Measurements from ENCODE around the gene KCNN3. TPM values are rescaled to one million over a fixed set of nuclear protein-coding genes. Genes with fewer than 3 reads are reported as not detected.

KCNN3 gene
- total RNA-seq, 6 donors from 2014 or later, result 2.7 to 6.6 (median 3.7) TPM

DNA sequence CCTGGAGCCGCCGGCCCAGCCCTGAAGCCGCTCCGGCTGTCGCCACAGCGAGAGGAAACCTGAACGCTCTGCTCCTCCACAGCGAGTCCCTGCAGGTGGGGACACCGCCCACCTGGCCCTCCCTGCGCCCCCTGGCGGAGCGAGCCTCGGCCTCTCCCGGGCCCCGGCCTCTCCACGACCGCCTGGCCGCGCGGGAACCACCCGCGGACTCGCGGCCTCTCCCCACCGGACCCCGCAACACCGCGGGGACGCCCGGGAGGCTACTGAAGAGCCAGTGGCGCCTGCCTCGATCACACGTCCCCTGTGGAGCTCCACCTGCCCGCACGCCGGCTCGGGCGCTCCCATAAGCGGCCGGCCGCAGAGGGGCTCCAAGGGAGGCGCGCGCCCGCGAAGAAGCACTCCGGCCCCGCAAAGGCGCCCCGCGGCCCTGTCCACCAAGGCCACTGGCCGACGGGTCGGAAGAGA, 109.6 kb downstream of the KCNN3 start:
- Histone ChIP-seq H3K4me1 (peaks cover 8 to 18% (median 12%) of the 10 kb centered on the region in 4 donors), H3K4me3 (peak overlapping the region in 3 of 4 donors; percentile 26 to 45 (median 45)), H3K9me3 (no peaks in the 10 kb centered on the region), H3K36me3 (no peaks in the 10 kb centered on the region), H3K27me3 (peaks cover 0 to 6% (median 2%) of the 10 kb centered on the region in 4 donors), H3K27ac (no peak overlapping the region)
- TF ChIP-seq EP300 (IDR thresholded peaks at IDR 0.05) (no peak), POLR2AphosphoS5 (IDR thresholded peaks at IDR 0.05) (no peak)
- TF ChIP-seq, protein P1, sequence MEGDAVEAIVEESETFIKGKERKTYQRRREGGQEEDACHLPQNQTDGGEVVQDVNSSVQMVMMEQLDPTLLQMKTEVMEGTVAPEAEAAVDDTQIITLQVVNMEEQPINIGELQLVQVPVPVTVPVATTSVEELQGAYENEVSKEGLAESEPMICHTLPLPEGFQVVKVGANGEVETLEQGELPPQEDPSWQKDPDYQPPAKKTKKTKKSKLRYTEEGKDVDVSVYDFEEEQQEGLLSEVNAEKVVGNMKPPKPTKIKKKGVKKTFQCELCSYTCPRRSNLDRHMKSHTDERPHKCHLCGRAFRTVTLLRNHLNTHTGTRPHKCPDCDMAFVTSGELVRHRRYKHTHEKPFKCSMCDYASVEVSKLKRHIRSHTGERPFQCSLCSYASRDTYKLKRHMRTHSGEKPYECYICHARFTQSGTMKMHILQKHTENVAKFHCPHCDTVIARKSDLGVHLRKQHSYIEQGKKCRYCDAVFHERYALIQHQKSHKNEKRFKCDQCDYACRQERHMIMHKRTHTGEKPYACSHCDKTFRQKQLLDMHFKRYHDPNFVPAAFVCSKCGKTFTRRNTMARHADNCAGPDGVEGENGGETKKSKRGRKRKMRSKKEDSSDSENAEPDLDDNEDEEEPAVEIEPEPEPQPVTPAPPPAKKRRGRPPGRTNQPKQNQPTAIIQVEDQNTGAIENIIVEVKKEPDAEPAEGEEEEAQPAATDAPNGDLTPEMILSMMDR (IDR thresholded peaks at IDR 0.05), result peak; percentile 67 to 90 (median 87)
- DNase-seq, result peak; percentile 75 to 96
- WGBS, 2 donors, result 1 to 4% methylated on average over 15 to 25 of the region's 54 CpGs
- ATAC-seq (ENCODE audit: low FRiP score in 2 of 2), result peak; percentile 90

DNA sequence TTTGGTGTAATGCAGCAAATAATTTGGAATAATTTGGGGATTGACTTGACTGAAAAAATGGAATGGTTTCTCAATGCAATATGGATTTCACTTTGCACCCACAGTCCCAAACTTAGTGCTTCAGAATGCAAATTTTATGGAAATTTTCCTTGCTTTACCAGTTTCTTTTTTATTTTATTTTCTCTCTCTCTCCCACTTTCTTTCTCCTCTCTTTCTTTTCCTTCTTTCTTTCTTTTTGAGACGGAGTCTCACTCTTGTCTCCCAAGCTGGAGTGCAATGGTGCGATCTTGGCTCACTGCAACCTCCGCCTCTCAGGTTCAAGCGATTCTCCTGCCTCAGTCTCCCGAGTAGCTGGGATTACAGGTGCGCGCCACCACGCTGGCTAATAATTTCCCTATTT, 110.3 kb downstream of the KCNN3 start:
- Histone ChIP-seq H3K36me3 (no peaks in the 10 kb centered on the region), H3K4me3 (no peak overlapping the region), H3K27me3 (peaks cover 0 to 6% (median 2%) of the 10 kb centered on the region in 4 donors), H3K9me3 (no peaks in the 10 kb centered on the region), H3K27ac (no peak overlapping the region), H3K4me1 (peaks cover 8 to 18% (median 12%) of the 10 kb centered on the region in 4 donors)
- DNase-seq (no peak), ATAC-seq (ENCODE audit: low FRiP score in 2 of 2) (no peak)
- whole genome bisulfite sequencing, 2 donors, result 93 to 96% methylated on average over 8 of the region's 8 CpGs
- TF ChIP-seq, protein P1 (IDR thresholded peaks at IDR 0.05), result no peak
- TF ChIP-seq POLR2A (IDR thresholded peaks at IDR 0.05) (no peak), POLR2AphosphoS5 (IDR thresholded peaks at IDR 0.05) (no peak)

DNA sequence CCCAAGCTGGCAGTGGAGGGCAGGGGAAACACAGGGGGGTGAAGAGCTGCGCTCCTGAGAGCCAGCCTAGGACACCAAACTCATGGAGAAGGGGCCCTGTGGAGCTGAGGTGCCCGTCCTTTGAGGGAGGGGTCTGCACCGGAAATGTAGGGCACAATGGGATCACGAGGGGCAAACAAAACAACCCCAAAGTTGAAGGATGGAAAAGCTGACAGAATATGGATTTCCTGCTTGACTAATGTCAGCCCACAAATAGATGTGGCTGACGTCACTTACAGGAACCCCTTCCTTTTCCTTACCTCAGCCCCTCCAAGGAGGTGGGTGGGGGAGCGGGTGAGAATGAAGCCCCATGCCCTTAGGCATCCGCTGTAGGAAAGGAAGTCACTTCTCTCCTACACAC, 110.9 kb downstream of the KCNN3 start:
- ATAC-seq (ENCODE audit: low FRiP score in 2 of 2), result no peak
- Histone ChIP-seq H3K27me3 (peaks cover 0 to 6% (median 2%) of the 10 kb centered on the region in 4 donors), H3K36me3 (no peaks in the 10 kb centered on the region), H3K4me1 (peaks cover 8 to 18% (median 12%) of the 10 kb centered on the region in 4 donors), H3K9me3 (no peaks in the 10 kb centered on the region), H3K4me3 (no peak overlapping the region), H3K27ac (no peak overlapping the region)
- TF ChIP-seq EP300 (IDR thresholded peaks at IDR 0.05), result no peak
- TF ChIP-seq POLR2A (IDR thresholded peaks at IDR 0.05), result no peak
- no peak for TF ChIP-seq POLR2AphosphoS5 (IDR thresholded peaks at IDR 0.05)
- TF ChIP-seq, protein P1 (IDR thresholded peaks at IDR 0.05), result no peak
- 52 to 61% methylated on average over 7 of the region's 7 CpGs for WGBS, 2 donors
- DNase-seq, result no peak

DNA sequence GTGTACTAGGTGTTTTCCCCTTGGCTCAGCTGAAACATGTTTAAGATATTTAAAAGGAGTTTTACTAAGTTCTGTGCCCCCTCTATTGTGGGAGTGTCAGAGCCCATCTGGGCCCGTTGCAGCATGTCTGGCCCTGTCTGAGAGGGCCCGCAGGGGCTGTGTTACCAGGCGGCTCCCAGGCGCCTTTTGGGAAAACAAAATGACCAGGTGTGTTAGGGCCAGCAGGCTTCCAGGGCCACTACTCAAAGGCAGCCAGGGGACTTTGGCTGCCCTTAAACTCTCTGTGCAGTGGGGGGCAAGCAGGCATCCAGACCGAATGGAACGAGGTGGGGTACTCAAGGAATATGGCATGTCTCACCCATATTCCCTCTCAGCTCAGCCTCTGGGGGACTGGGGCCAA, 111.7 kb downstream of the KCNN3 start:
- no peak for DNase-seq
- WGBS, 2 donors, result 92 to 95% methylated on average over 6 of the region's 6 CpGs

More for the DNA sequence above, 111.7 kb downstream of the KCNN3 start:
- H3K4me1 ChIP-seq, result peaks cover 8 to 18% (median 12%) of the 10 kb centered on the region in 4 donors
- H3K27me3 ChIP-seq, result peaks cover 0 to 6% (median 2%) of the 10 kb centered on the region in 4 donors
- H3K27ac ChIP-seq, result no peak overlapping the region
- no peaks in the 10 kb centered on the region for H3K36me3 ChIP-seq
- TF ChIP-seq EP300 (IDR thresholded peaks at IDR 0.05) (no peak), POLR2AphosphoS5 (IDR thresholded peaks at IDR 0.05) (no peak), POLR2A (IDR thresholded peaks at IDR 0.05) (no peak)
- TF ChIP-seq, protein P1 (IDR thresholded peaks at IDR 0.05), result no peak
- ATAC-seq (ENCODE audit: low FRiP score in 2 of 2), result no peak
- no peaks in the 10 kb centered on the region for H3K9me3 ChIP-seq
- H3K4me3 ChIP-seq, result no peak overlapping the region
